Measurements from ENCODE around the gene CR1.
"Not testable (repeated sequence)": the region's sequence is repeated elsewhere in the genome, so short reads cannot be mapped to it uniquely, and the experiment has no call there.

- TF ChIP-seq POLR2A (IDR thresholded peaks at IDR 0.05), result not testable (repeated sequence)
- TF ChIP-seq, protein P1, sequence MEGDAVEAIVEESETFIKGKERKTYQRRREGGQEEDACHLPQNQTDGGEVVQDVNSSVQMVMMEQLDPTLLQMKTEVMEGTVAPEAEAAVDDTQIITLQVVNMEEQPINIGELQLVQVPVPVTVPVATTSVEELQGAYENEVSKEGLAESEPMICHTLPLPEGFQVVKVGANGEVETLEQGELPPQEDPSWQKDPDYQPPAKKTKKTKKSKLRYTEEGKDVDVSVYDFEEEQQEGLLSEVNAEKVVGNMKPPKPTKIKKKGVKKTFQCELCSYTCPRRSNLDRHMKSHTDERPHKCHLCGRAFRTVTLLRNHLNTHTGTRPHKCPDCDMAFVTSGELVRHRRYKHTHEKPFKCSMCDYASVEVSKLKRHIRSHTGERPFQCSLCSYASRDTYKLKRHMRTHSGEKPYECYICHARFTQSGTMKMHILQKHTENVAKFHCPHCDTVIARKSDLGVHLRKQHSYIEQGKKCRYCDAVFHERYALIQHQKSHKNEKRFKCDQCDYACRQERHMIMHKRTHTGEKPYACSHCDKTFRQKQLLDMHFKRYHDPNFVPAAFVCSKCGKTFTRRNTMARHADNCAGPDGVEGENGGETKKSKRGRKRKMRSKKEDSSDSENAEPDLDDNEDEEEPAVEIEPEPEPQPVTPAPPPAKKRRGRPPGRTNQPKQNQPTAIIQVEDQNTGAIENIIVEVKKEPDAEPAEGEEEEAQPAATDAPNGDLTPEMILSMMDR (IDR thresholded peaks at IDR 0.05), result not testable (repeated sequence)
Observed at GRCh38 chr1:207575381-207575780, 79.4 kb downstream of the CR1 start.

Data from testis (tissue), 2 donors.